HFF-Myc (cell line): ENCODE results near the gene PTCH1.

Source experiments
- DNase-seq: peaks from one replicate; pipeline ENCODE4 v3.0.0-alpha.2; 2011; ENCODE audit warnings: low read depth; ENCODE audit errors: extremely low read depth
- H3K4me3 ChIP-seq: replicated peaks from 2 replicates; pipeline ENCODE4 v1.5.1; 2011; ENCODE audit warnings: low read depth, mild to moderate bottlenecking, control low read depth, low read length
- CTCF ChIP-seq: IDR thresholded peaks from 2 replicates; pipeline ENCODE4 v1.5.1; 2012; ENCODE audit warnings: mild to moderate bottlenecking, low read depth, low read length, control low read depth; ENCODE audit errors: missing control alignments

Gene PTCH1

GRCh38 chr9:95505717-95506427 is 10.9 kb downstream of the PTCH1 start:
- no peak for TF ChIP-seq CTCF
- DNase-seq, result no peak
- H3K4me3 ChIP-seq, result peak overlapping the region; percentile 62

GRCh38 chr9:95505072-95505716 is 11.6 kb downstream of the PTCH1 start:
- H3K4me3 ChIP-seq, result peak overlapping the region; percentile 62
- TF ChIP-seq CTCF, result no peak
- DNase-seq, result no peak

- TF ChIP-seq CTCF, result no peak
- DNase-seq, result no peak
- H3K4me3 ChIP-seq, result no peak overlapping the region
Observed at GRCh38 chr9:95504053-95504963, 12.5 kb downstream of the PTCH1 start.

- H3K4me3 ChIP-seq, result no peak overlapping the region
- TF ChIP-seq CTCF, result no peak
- DNase-seq, result no peak
Observed at GRCh38 chr9:95503369-95503768, 13.4 kb downstream of the PTCH1 start.

GRCh38 chr9:95502248-95502647 is 14.5 kb downstream of the PTCH1 start:
- H3K4me3 ChIP-seq, result no peak overlapping the region
- DNase-seq, result no peak
- no peak for TF ChIP-seq CTCF

- no peak for TF ChIP-seq CTCF
- DNase-seq, result no peak
- H3K4me3 ChIP-seq, result no peak overlapping the region
Observed at GRCh38 chr9:95499847-95500246, 16.9 kb downstream of the PTCH1 start.
